ENCODE measurements around the gene PPM1H.

DNA sequence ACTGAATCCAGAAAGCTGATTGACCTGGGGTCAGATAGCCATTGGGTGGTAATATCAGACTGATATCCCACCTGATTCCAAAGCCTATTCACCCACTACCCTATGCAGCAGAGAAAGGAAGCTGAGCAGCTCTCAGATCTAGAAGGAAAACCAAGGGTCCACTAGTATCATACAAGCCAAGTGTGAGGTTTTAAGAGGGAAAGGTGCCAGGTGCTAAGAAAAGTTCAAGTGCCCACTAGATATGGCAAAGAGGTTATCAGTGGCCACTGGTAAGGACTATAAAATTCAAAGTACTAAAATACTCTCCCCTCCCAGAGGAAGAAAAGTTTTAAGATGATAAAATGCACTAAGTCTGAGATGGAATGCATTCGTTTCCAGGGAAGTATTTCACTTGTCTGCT is 85.6 kb downstream of the PPM1H start:
- TF ChIP-seq, protein P1, sequence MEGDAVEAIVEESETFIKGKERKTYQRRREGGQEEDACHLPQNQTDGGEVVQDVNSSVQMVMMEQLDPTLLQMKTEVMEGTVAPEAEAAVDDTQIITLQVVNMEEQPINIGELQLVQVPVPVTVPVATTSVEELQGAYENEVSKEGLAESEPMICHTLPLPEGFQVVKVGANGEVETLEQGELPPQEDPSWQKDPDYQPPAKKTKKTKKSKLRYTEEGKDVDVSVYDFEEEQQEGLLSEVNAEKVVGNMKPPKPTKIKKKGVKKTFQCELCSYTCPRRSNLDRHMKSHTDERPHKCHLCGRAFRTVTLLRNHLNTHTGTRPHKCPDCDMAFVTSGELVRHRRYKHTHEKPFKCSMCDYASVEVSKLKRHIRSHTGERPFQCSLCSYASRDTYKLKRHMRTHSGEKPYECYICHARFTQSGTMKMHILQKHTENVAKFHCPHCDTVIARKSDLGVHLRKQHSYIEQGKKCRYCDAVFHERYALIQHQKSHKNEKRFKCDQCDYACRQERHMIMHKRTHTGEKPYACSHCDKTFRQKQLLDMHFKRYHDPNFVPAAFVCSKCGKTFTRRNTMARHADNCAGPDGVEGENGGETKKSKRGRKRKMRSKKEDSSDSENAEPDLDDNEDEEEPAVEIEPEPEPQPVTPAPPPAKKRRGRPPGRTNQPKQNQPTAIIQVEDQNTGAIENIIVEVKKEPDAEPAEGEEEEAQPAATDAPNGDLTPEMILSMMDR (IDR thresholded peaks at IDR 0.05), result no peak
- no peak for TF ChIP-seq POLR2A (IDR thresholded peaks at IDR 0.05)

Measured in adrenal gland (tissue), 5 donors.